ENCODE results near the gene DYNLT4. TPM values are rescaled to one million over a fixed set of nuclear protein-coding genes. Genes with fewer than 3 reads are reported as not detected.
A peak's percentile ranks its signal among the peaks of the same experiment; 100 is the strongest.

The DYNLT4 gene
- total and polyA plus RNA-seq, 2 of the 13 experiments (the other 11 are each of a cell fraction or from before 2014, with no cell fraction given) = 0.77 TPM; not detected in 1

GRCh38 chr1:44775078-44775929 lies 31.8 kb downstream of the DYNLT4 start, which contains the start of gene RPS8 (continued):
- TF ChIP-seq ZNF142 (CRISPR knock-in tag; IDR thresholded peaks at IDR 0.05) (peak; percentile 77; the same call in 1 of the 2 replicates), MLLT10 (CRISPR knock-in tag; IDR thresholded peaks at IDR 0.05) (no peak), ZNF784 (CRISPR knock-in tag; IDR thresholded peaks at IDR 0.05; ENCODE audit: borderline replicate concordance) (no peak; the same call in 1 of the 2 replicates), HIVEP1 (CRISPR knock-in tag; IDR thresholded peaks at IDR 0.05) (no peak), ARNTL (CRISPR knock-in tag; IDR thresholded peaks at IDR 0.05) (peak; percentile 50), ZNF660 (CRISPR knock-in tag; IDR thresholded peaks at IDR 0.05; ENCODE audit: borderline replicate concordance, low read depth) (no peak), IRF2 (CRISPR knock-in tag; IDR thresholded peaks at IDR 0.05) (peak; percentile 94), HNF4A (CRISPR knock-in tag; IDR thresholded peaks at IDR 0.05) (peak; percentile 28), E2F2 (CRISPR knock-in tag; IDR thresholded peaks at IDR 0.05; ENCODE audit: borderline replicate concordance) (peak; percentile 82; the same call in 1 of the 2 replicates), FOXJ3 (CRISPR knock-in tag; IDR thresholded peaks at IDR 0.05; ENCODE audit: borderline replicate concordance) (peak; percentile 83), ZNF816 (CRISPR knock-in tag; IDR thresholded peaks at IDR 0.05; ENCODE audit: borderline replicate concordance) (peak; percentile 90), MXD4 (CRISPR knock-in tag; IDR thresholded peaks at IDR 0.05) (peak; percentile 85), MYPOP (CRISPR knock-in tag; IDR thresholded peaks at IDR 0.05) (no peak), ERF (CRISPR knock-in tag; IDR thresholded peaks at IDR 0.05) (peak; percentile 96), ZBTB44 (CRISPR knock-in tag; IDR thresholded peaks at IDR 0.05) (peak; percentile 22; the same call in 1 of the 2 replicates), PCBP2 (optimal IDR thresholded peaks at IDR 0.05; ENCODE audit: low read depth, low read length, poor library complexity, severe bottlenecking) (no peak), PRPF4 (IDR thresholded peaks at IDR 0.05; ENCODE audit: low read depth, low read length, poor library complexity, severe bottlenecking) (no peak), TCF7L2 (IDR thresholded peaks at IDR 0.05; ENCODE audit: low read depth, low read length) (no peak)
